Hematopoietic multipotent progenitor cell (in vitro differentiated cells): ENCODE data around the gene ETS1. TPM values are rescaled to one million over a fixed set of nuclear protein-coding genes. Genes with fewer than 3 reads are reported as not detected.

Experiments
- DNase-seq, 3 donors: peaks; one replicate each; pipeline ENCODE4 v3.0.0-alpha.2; 2011 to 2015; ENCODE audit warnings: low read depth in 2 of 3, low spot score in 2 of 3
- total RNA-seq: library from RNA; depleted of rRNA; stranded (reverse); fragments of >200 nt; gene quantifications from one replicate; pipeline ENCODE4 v1.2.3, GENCODE V29; 2012

ETS1 gene
- total RNA-seq, 1 donor, result 40.9 TPM

- peak; percentile 79 to 92 (median 87) for DNase-seq
Observed at GRCh38 chr11:128522055-128522942, 65.1 kb downstream of the ETS1 start.

- DNase-seq, result peak in 1 of 3 donors; percentile 45
Observed at GRCh38 chr11:128521682-128522054, 65.7 kb downstream of the ETS1 start.

GRCh38 chr11:128520888-128521681, 66.3 kb downstream of the ETS1 start:
- DNase-seq, result peak in 1 of 3 donors; percentile 29

- peak in 1 of 3 donors; percentile 16 for DNase-seq
Observed at GRCh38 chr11:128520206-128520887, 67.0 kb downstream of the ETS1 start.

GRCh38 chr11:128519338-128519737, 68.0 kb downstream of the ETS1 start:
- DNase-seq, result no peak

- DNase-seq, result no peak
Observed at GRCh38 chr11:128518493-128519207, 68.7 kb downstream of the ETS1 start.

- no peak for DNase-seq
Observed at GRCh38 chr11:128517451-128518230, 69.7 kb downstream of the ETS1 start.

GRCh38 chr11:128516886-128517285, 70.5 kb downstream of the ETS1 start:
- DNase-seq, result no peak

- no peak for DNase-seq
Observed at GRCh38 chr11:128515826-128516778, 71.3 kb downstream of the ETS1 start.

GRCh38 chr11:128515086-128515485, 72.3 kb downstream of the ETS1 start:
- no peak for DNase-seq

GRCh38 chr11:128513915-128514681, 73.3 kb downstream of the ETS1 start:
- DNase-seq, result no peak

- no peak for DNase-seq
Observed at GRCh38 chr11:128512474-128512996, 74.8 kb downstream of the ETS1 start.

- DNase-seq, result no peak
Observed at GRCh38 chr11:128511712-128512111, 75.6 kb downstream of the ETS1 start.

GRCh38 chr11:128509621-128510389, 77.6 kb downstream of the ETS1 start:
- DNase-seq, result no peak

GRCh38 chr11:128508770-128509510, 78.4 kb downstream of the ETS1 start:
- DNase-seq, result no peak

GRCh38 chr11:128507936-128508335, 79.4 kb downstream of the ETS1 start:
- DNase-seq, result no peak
